Osteoblast (primary cell): ENCODE results near the gene NUDT17. TPM values are rescaled to one million over a fixed set of nuclear protein-coding genes. Genes with fewer than 3 reads are reported as not detected.

Experiments used
- DNase-seq: peaks from one replicate; pipeline ENCODE4 v3.0.0; 2011; ENCODE audit warnings: low spot score, mixed read lengths; ENCODE audit not compliant: insufficient read length; ENCODE audit errors: missing footprints
- H2AFZ ChIP-seq: 2 replicates; pipeline ENCODE4 v1.6.0; 2011; ENCODE audit warnings: mild to moderate bottlenecking, low read length
- H3K27ac ChIP-seq: 2 replicates; pipeline ENCODE4 v1.5.1; 2011; ENCODE audit warnings: mild to moderate bottlenecking, low read depth, low read length, moderate library complexity
- H3K27me3 ChIP-seq: 2 replicates; pipeline ENCODE4 v1.6.0; 2012; ENCODE audit warnings: mild to moderate bottlenecking, control low read depth, inconsistent platforms, low read length, moderate library complexity; ENCODE audit not compliant: insufficient read depth
- H3K36me3 ChIP-seq: 2 replicates; pipeline ENCODE4 v1.5.1; 2011; ENCODE audit warnings: mild to moderate bottlenecking, low read length, control low read depth, moderate library complexity; ENCODE audit not compliant: insufficient read depth
- H3K4me1 ChIP-seq: 2 replicates; pipeline ENCODE4 v1.5.1; 2011; ENCODE audit warnings: mild to moderate bottlenecking, low read length, control low read depth, moderate library complexity; ENCODE audit not compliant: insufficient read depth
- H3K4me2 ChIP-seq: 2 replicates; pipeline ENCODE4 v1.6.0; 2011; ENCODE audit warnings: mild to moderate bottlenecking, low read length; ENCODE audit not compliant: insufficient read depth
- H3K4me3 ChIP-seq: fragments of 200-600 bp; sonication (generic); 3 replicates; pipeline ENCODE4 v1.5.1; 2012; ENCODE audit warnings: mild to moderate bottlenecking, low read length, inconsistent platforms; ENCODE audit not compliant: insufficient read depth
- H3K79me2 ChIP-seq: 2 replicates; pipeline ENCODE4 v1.6.0; 2012; ENCODE audit warnings: mild to moderate bottlenecking, low read length, control low read depth, inconsistent platforms; ENCODE audit not compliant: insufficient read depth
- H3K9me3 ChIP-seq: 2 replicates; pipeline ENCODE4 v1.5.1; 2011; ENCODE audit warnings: low read depth, low read length, control low read depth
- H4K20me1 ChIP-seq: 2 replicates; pipeline ENCODE4 v1.6.0; 2012; ENCODE audit warnings: mild to moderate bottlenecking, low read length, control low read depth; ENCODE audit not compliant: insufficient read depth
- CTCF ChIP-seq: IDR thresholded peaks from 2 replicates; pipeline ENCODE4 v1.5.1; 2011; ENCODE audit warnings: mild to moderate bottlenecking, low read depth, low read length, moderate library complexity; ENCODE audit errors: extremely low read depth
- total RNA-seq: library from RNA; depleted of rRNA; stranded (reverse); fragments of >200 nt; gene quantifications from 2 replicates; pipeline ENCODE4 v1.2.3, GENCODE V29; 2012

NUDT17 gene
- total RNA-seq, 1 donor, result 4.0 TPM

- H3K4me2 ChIP-seq, result no peak overlapping the region
- H3K27me3 ChIP-seq, result no peaks in the 10 kb centered on the region
- H3K79me2 ChIP-seq, result no peaks in the 10 kb centered on the region
- peaks cover 17% of the 10 kb centered on the region for H3K4me1 ChIP-seq
- no peak overlapping the region for H3K27ac ChIP-seq
- H4K20me1 ChIP-seq, result no peaks in the 10 kb centered on the region
- no peak overlapping the region for H3K4me3 ChIP-seq
- no peaks in the 10 kb centered on the region for H3K9me3 ChIP-seq
- no peaks in the 10 kb centered on the region for H3K36me3 ChIP-seq
- DNase-seq, result no peak
- TF ChIP-seq CTCF, result no peak
- H2AFZ ChIP-seq, result no peak overlapping the region
Observed at GRCh38 chr1:145874646-145875045, 29.2 kb downstream of the NUDT17 start.

- Histone ChIP-seq H3K4me3 (no peak overlapping the region), H3K4me2 (no peak overlapping the region), H4K20me1 (no peaks in the 10 kb centered on the region), H3K27me3 (no peaks in the 10 kb centered on the region), H3K36me3 (no peaks in the 10 kb centered on the region), H3K79me2 (no peaks in the 10 kb centered on the region), H3K4me1 (no peaks in the 10 kb centered on the region), H3K9me3 (no peaks in the 10 kb centered on the region), H2AFZ (no peak overlapping the region), H3K27ac (no peak overlapping the region)
- no peak for DNase-seq
- TF ChIP-seq CTCF, result no peak
Observed at GRCh38 chr1:145877923-145878486, 32.6 kb downstream of the NUDT17 start.

GRCh38 chr1:145878724-145879123, 33.3 kb downstream of the NUDT17 start:
- DNase-seq, result peak; percentile 85
- Histone ChIP-seq H3K4me2 (no peak overlapping the region), H3K27me3 (no peaks in the 10 kb centered on the region), H3K27ac (no peak overlapping the region), H3K4me1 (no peaks in the 10 kb centered on the region), H3K79me2 (no peaks in the 10 kb centered on the region), H3K4me3 (no peak overlapping the region), H4K20me1 (no peaks in the 10 kb centered on the region), H3K9me3 (no peaks in the 10 kb centered on the region), H3K36me3 (no peaks in the 10 kb centered on the region), H2AFZ (no peak overlapping the region)
- TF ChIP-seq CTCF, result no peak

GRCh38 chr1:145879775-145880174, 34.3 kb downstream of the NUDT17 start:
- Histone ChIP-seq H3K9me3 (no peaks in the 10 kb centered on the region), H3K4me3 (no peak overlapping the region), H3K79me2 (no peaks in the 10 kb centered on the region), H4K20me1 (no peaks in the 10 kb centered on the region), H3K27me3 (no peaks in the 10 kb centered on the region), H2AFZ (no peak overlapping the region), H3K4me1 (peaks cover 9% of the 10 kb centered on the region), H3K36me3 (no peaks in the 10 kb centered on the region), H3K4me2 (no peak overlapping the region), H3K27ac (no peak overlapping the region)
- no peak for TF ChIP-seq CTCF
- no peak for DNase-seq
